Vagina (tissue), 2 donors: ENCODE measurements around the gene KCNG1.

Experiments used
- POLR2A ChIP-seq, 2 donors: fragments of 450-650 bp; IDR thresholded peaks; one replicate each; pipeline ENCODE4 v1.6.1; 2017; ENCODE audit warnings: antibody characterized with exemption in 2 of 2, mild to moderate bottlenecking in 2 of 2, moderate library complexity in 2 of 2
- POLR2AphosphoS5 ChIP-seq, 2 donors: sonication (generic); formaldehyde crosslinking; IDR thresholded peaks; one replicate each; pipeline ENCODE4 v1.9.0; 2017; ENCODE audit warnings: antibody characterized with exemption in 2 of 2, mild to moderate bottlenecking in 2 of 2, low read depth in 1 of 2; ENCODE audit not compliant: insufficient read depth in 1 of 2
- TF ChIP-seq, protein P1 (sequence below), 3 experiments: fragments of 450-650 bp in 2 of 3; fragments of 200-600 bp in 1 of 3; sonication (generic) in 1 of 3; IDR thresholded peaks; one replicate each; pipeline ENCODE4 v1.5.1; 2017 to 2019; ENCODE audit warnings: antibody characterized with exemption in 3 of 3, mild to moderate bottlenecking in 2 of 3, moderate library complexity in 2 of 3

- TF ChIP-seq, protein P1, sequence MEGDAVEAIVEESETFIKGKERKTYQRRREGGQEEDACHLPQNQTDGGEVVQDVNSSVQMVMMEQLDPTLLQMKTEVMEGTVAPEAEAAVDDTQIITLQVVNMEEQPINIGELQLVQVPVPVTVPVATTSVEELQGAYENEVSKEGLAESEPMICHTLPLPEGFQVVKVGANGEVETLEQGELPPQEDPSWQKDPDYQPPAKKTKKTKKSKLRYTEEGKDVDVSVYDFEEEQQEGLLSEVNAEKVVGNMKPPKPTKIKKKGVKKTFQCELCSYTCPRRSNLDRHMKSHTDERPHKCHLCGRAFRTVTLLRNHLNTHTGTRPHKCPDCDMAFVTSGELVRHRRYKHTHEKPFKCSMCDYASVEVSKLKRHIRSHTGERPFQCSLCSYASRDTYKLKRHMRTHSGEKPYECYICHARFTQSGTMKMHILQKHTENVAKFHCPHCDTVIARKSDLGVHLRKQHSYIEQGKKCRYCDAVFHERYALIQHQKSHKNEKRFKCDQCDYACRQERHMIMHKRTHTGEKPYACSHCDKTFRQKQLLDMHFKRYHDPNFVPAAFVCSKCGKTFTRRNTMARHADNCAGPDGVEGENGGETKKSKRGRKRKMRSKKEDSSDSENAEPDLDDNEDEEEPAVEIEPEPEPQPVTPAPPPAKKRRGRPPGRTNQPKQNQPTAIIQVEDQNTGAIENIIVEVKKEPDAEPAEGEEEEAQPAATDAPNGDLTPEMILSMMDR (IDR thresholded peaks at IDR 0.05): no peak
- no peak for TF ChIP-seq POLR2A (IDR thresholded peaks at IDR 0.05)
- no peak for TF ChIP-seq POLR2AphosphoS5 (IDR thresholded peaks at IDR 0.05; ENCODE audit: insufficient read depth in 1 of 2, low read depth in 1 of 2)
Measured at GRCh38 chr20:50969435-50969834, 53.5 kb downstream of the KCNG1 start.
